Esophagus squamous epithelium (tissue), 5 donors: ENCODE measurements around the gene DGAT2L6. TPM values are rescaled to one million over a fixed set of nuclear protein-coding genes. Genes with fewer than 3 reads are reported as not detected.

Source experiments
- DNase-seq: peaks from one replicate; lab custom pipeline; 2025; lab: John Stamatoyannopoulos, UW
- H3K27ac ChIP-seq, 4 donors: fragments of 200-600 bp; sonication (generic); one replicate each; pipeline ENCODE4 v1.5.1; 2016 to 2019; ENCODE audit warnings: mild to moderate bottlenecking in 1 of 4
- H3K27me3 ChIP-seq, 4 donors: fragments of 200-600 bp; sonication (generic); 1 replicate in 3 of 4; 2 replicates in 1 of 4; pipeline versions ENCODE4 v1.5.1 to v1.6.0; 2017 to 2021; ENCODE audit warnings: antibody characterized with exemption in 1 of 4
- H3K36me3 ChIP-seq, 3 donors: fragments of 200-600 bp; sonication (generic); one replicate each; pipeline ENCODE4 v1.5.1; 2016 to 2019
- H3K4me1 ChIP-seq, 3 donors: fragments of 200-600 bp; sonication (generic); one replicate each; pipeline ENCODE4 v1.5.1; 2017 to 2019
- H3K4me3 ChIP-seq, 4 donors: fragments of 200-600 bp; sonication (generic); 1 replicate in 3 of 4; 2 replicates in 1 of 4; pipeline ENCODE4 v1.5.1; 2016 to 2019; ENCODE audit warnings: mild to moderate bottlenecking in 2 of 4, moderate library complexity in 1 of 4
- H3K9me3 ChIP-seq, 3 donors: fragments of 200-600 bp; sonication (generic); one replicate each; pipeline ENCODE4 v1.5.1; 2016 to 2019
- POLR2A ChIP-seq, 4 donors: fragments of 450-650 bp; IDR thresholded peaks; one replicate each; pipeline ENCODE4 v1.6.1; 2017; ENCODE audit warnings: antibody characterized with exemption in 4 of 4, mild to moderate bottlenecking in 4 of 4, moderate library complexity in 3 of 4
- WGBS, 2 donors: methylation state at CpG; one replicate each; pipeline ENCODE4 v1.1.5; 2018; 5-methylcytosine and 5-hydroxymethylcytosine counted together
- intact Hi-C: fragments of 100-400 bp; cut with DNase I; formaldehyde crosslinking; loops from one replicate; pipeline ENCODE4 v1.15.0; 2022
- total RNA-seq, 4 donors: library from RNA; depleted of rRNA; stranded (reverse); fragments of >200 nt; gene quantifications; one replicate each; pipeline ENCODE4 v1.1.0, GENCODE V29; 2016
- TF ChIP-seq, protein P1 (sequence below), 6 experiments: fragments of 450-650 bp in 4 of 6; fragments of 200-600 bp in 2 of 6; sonication (generic) in 2 of 6; IDR thresholded peaks; one replicate each; pipeline ENCODE4 v1.5.1; 2016 to 2019; ENCODE audit warnings: antibody characterized with exemption in 6 of 6, mild to moderate bottlenecking in 4 of 6, moderate library complexity in 4 of 6
- donor health status: DM: yes; HTN: yes; CAD: no.

Gene DGAT2L6, protein sequence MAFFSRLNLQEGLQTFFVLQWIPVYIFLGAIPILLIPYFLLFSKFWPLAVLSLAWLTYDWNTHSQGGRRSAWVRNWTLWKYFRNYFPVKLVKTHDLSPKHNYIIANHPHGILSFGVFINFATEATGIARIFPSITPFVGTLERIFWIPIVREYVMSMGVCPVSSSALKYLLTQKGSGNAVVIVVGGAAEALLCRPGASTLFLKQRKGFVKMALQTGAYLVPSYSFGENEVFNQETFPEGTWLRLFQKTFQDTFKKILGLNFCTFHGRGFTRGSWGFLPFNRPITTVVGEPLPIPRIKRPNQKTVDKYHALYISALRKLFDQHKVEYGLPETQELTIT
- not detected for total RNA-seq

DNA sequence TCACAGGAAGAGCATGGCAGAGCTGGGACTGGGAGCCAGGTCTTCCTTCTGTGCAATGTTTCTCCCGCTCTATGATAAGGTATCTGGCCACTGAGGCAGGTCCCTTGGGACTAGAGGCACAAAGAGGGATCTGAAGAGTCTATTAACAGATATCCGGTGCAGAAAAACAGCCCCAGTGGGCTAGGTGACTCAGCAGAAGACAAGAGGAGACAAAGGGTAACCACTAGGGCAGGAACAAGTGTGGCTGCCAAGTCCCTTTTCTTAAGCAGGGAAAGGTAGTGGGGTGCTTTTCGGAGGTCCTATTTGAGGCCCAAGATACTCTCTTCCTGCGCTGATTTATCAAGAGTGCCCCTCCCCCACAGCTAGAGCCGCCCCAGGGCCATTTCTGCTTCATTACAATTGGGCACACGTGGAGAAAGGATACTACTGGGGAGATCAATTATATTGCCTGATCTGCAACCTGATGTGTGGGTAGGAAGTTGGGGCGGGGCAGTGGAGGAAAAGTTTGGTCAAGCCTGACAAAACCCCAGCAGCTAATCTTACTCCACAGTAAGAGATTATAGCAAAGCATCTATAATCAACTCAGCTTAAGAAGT is at the start of gene DGAT2L6:
DGAT2L6 (plus strand) TSS at position 546 of the 596 bp plus-strand sequence. CDS start 100 bp downstream, outside the sequence.
- 50 to 63% methylated on average over 5 to 6 of the region's 7 CpGs for WGBS, 2 donors
- no peak for TF ChIP-seq POLR2A (IDR thresholded peaks at IDR 0.05)
- TF ChIP-seq, protein P1, sequence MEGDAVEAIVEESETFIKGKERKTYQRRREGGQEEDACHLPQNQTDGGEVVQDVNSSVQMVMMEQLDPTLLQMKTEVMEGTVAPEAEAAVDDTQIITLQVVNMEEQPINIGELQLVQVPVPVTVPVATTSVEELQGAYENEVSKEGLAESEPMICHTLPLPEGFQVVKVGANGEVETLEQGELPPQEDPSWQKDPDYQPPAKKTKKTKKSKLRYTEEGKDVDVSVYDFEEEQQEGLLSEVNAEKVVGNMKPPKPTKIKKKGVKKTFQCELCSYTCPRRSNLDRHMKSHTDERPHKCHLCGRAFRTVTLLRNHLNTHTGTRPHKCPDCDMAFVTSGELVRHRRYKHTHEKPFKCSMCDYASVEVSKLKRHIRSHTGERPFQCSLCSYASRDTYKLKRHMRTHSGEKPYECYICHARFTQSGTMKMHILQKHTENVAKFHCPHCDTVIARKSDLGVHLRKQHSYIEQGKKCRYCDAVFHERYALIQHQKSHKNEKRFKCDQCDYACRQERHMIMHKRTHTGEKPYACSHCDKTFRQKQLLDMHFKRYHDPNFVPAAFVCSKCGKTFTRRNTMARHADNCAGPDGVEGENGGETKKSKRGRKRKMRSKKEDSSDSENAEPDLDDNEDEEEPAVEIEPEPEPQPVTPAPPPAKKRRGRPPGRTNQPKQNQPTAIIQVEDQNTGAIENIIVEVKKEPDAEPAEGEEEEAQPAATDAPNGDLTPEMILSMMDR (IDR thresholded peaks at IDR 0.05), result no peak
- H3K27me3 ChIP-seq, result peaks cover 0 to 2% (median 0%) of the 10 kb centered on the region in 4 donors
- intact Hi-C loops, result no loop called here
- no peak within 1 kb of the TSS for H3K27ac ChIP-seq
- H3K4me3 ChIP-seq, result no peak within 1 kb of the TSS
- no peak for DNase-seq
- no peaks in the 10 kb centered on the region for H3K9me3 ChIP-seq
- H3K36me3 ChIP-seq, result no peaks in the 10 kb centered on the region
- H3K4me1 ChIP-seq, result no peaks in the 10 kb centered on the region

DNA sequence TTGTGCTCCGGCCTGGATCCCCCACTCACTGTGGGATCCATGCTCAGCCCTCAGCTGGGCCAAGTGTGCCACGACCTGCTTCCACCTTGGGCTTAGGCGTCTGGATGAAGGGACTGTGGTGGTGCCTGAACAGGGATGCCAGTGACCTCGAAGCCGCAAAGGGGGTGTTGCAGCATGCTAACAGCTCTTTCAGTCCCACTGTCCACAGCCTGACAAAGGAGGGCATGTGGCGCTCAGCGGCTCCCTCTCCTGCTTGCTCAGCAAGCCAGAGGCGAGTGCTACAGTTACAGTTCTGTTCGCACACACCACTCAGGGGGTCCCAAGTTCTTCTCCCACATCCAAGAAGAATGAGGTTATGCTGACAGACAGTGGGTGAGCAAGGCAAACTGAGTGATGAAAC is 49.2 kb upstream of the DGAT2L6 start:
- intact Hi-C loops, result no loop called here
- Histone ChIP-seq H3K4me1 (peaks cover 0 to 10% (median 0%) of the 10 kb centered on the region in 3 donors), H3K27me3 (no peaks in the 10 kb centered on the region), H3K9me3 (no peaks in the 10 kb centered on the region), H3K36me3 (no peaks in the 10 kb centered on the region), H3K27ac (no peak overlapping the region), H3K4me3 (no peak overlapping the region)
- TF ChIP-seq POLR2A (IDR thresholded peaks at IDR 0.05), result no peak
- TF ChIP-seq, protein P1 (IDR thresholded peaks at IDR 0.05), result no peak
- 100% methylated on average over 2 of the region's 9 CpGs; no CpG with 5 or more reads in 1 of the 2 donors for WGBS, 2 donors
- DNase-seq, result no peak

DNA sequence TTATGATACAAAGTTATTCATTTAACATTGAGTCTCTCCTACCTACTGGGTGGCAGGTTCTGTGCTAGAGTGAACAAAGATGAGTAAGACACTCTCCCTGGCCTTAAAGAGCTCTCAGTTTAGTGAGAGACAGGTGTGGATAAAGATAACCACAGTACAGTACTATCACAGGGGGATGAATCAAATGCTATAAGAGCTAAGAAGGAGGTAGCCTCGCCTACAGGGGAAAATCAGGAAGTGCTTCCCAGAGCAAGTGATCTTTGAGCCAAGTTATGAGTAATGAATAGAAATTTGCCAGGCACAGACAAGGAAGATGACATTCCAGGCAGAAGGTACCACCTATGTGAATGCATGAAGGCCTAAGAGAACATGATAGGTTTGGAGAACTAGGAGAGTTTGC is 47.5 kb upstream of the DGAT2L6 start:
- intact Hi-C loops, result no loop called here
- Histone ChIP-seq H3K27ac (no peak overlapping the region), H3K4me3 (no peak overlapping the region), H3K36me3 (no peaks in the 10 kb centered on the region), H3K27me3 (no peaks in the 10 kb centered on the region), H3K9me3 (no peaks in the 10 kb centered on the region), H3K4me1 (peaks cover 3 to 18% (median 3%) of the 10 kb centered on the region in 3 donors)
- 13 to 19% methylated on average over 1 of the region's 1 CpG for WGBS, 2 donors
- TF ChIP-seq POLR2A (IDR thresholded peaks at IDR 0.05), result no peak
- TF ChIP-seq, protein P1 (IDR thresholded peaks at IDR 0.05), result peak in 1 of 6 experiments; percentile 19
- no peak for DNase-seq

DNA sequence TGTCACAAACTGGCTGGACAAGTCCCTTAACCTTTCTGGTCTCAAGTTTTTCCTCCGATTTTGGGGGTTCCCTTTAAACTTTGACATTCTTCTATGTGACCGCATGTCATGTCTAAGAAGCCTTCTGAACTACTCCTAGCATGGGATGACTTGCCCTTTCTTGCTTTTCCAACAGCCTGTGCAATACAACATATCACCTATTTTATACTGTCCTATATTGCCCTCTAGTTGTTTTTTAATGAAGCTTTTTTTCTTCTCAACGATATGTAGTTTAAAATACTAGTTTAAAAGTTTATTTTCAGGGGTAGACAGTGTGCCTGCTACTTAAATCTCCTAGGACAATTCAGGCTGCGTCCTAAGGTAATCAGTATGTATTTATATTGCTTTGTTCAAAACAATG is 45.1 kb upstream of the DGAT2L6 start:
- no peak for TF ChIP-seq POLR2A (IDR thresholded peaks at IDR 0.05)
- TF ChIP-seq, protein P1 (IDR thresholded peaks at IDR 0.05), result peak in 1 of 6 experiments; percentile 14
- peaks cover 4 to 26% (median 10%) of the 10 kb centered on the region in 3 donors for H3K4me1 ChIP-seq
- 19 to 44% methylated on average over 4 of the region's 4 CpGs for WGBS, 2 donors
- H3K9me3 ChIP-seq, result no peaks in the 10 kb centered on the region
- H3K36me3 ChIP-seq, result peaks cover 0 to 10% (median 0%) of the 10 kb centered on the region in 3 donors
- H3K27me3 ChIP-seq, result no peaks in the 10 kb centered on the region
- no peak for DNase-seq
- H3K4me3 ChIP-seq, result no peak overlapping the region
- no peak overlapping the region for H3K27ac ChIP-seq
- intact Hi-C loops, result no loop called here

DNA sequence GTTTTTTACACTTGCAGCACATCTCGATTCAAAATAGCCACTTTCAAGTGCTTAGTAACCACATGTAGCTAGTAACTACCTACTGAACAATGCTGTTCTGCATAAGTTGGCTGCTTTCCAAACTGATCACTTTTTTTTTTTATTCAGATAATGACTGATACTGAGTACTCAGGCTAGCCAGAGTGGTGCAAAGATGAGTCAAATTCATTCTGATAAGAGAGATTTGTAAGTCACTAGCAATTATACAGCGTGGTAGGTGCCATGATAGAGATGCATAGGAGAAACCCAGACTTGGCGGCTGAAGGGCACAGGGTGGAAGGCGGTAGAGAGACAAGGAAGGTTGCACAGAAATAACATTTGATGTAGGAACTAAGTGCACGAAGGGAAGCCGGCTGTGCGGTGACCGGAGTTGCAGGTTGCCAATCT is 44.4 kb upstream of the DGAT2L6 start:
- WGBS, 2 donors, result 0 to 43% methylated on average over 8 of the region's 8 CpGs
- Histone ChIP-seq H3K27ac (peak overlapping the region; percentile 77 to 88 (median 84)), H3K4me1 (peaks cover 4 to 26% (median 10%) of the 10 kb centered on the region in 3 donors), H3K4me3 (peak overlapping the region; percentile 56 to 72 (median 68)), H3K9me3 (no peaks in the 10 kb centered on the region), H3K36me3 (peaks cover 0 to 11% (median 0%) of the 10 kb centered on the region in 3 donors), H3K27me3 (no peaks in the 10 kb centered on the region)
- DNase-seq, result no peak
- intact Hi-C loops, result no loop called here
- no peak for TF ChIP-seq POLR2A (IDR thresholded peaks at IDR 0.05)
- TF ChIP-seq, protein P1 (IDR thresholded peaks at IDR 0.05), result no peak
